Stimulated activated CD4-positive, alpha-beta T cell treated with anti-CD3 and anti-CD28 coated beads, Interleukin-4, amount 100 ng/mL, for 24 hours (primary cell): Measurements from ENCODE around the gene DPP4.

Experiments
- DNase-seq: peaks from one replicate; pipeline ENCODE4 v3.0.0-alpha.2; 2020

The DPP4 gene

GRCh38 chr2:162085090-162085891, 11.3 kb upstream of the DPP4 start:
- no peak for DNase-seq

GRCh38 chr2:162084536-162084935, 10.5 kb upstream of the DPP4 start:
- DNase-seq = no peak

- no peak for DNase-seq
These were observed 8.7 kb upstream of the DPP4 start for GRCh38 chr2:162082681-162083080.

GRCh38 chr2:162082036-162082435, 8.0 kb upstream of the DPP4 start:
- no peak for DNase-seq

- no peak for DNase-seq
These were observed 5.5 kb upstream of the DPP4 start for GRCh38 chr2:162079514-162079913.

- DNase-seq = no peak
These were observed 1.7 kb upstream of the DPP4 start for GRCh38 chr2:162075689-162076132.

- no peak for DNase-seq
These were observed 1.1 kb upstream of the DPP4 start for GRCh38 chr2:162074928-162075688.

GRCh38 chr2:162074632-162074895, 549 bp upstream of the DPP4 start:
- DNase-seq = no peak

GRCh38 chr2:162072976-162073887, 783 bp downstream of the DPP4 start:
- peak; percentile 21 for DNase-seq

GRCh38 chr2:162072181-162072702, 1.8 kb downstream of the DPP4 start:
- no peak for DNase-seq

GRCh38 chr2:162071001-162071400, 3.0 kb downstream of the DPP4 start:
- DNase-seq = no peak

- no peak for DNase-seq
These were observed 3.6 kb downstream of the DPP4 start for GRCh38 chr2:162070228-162070936.

GRCh38 chr2:162069267-162069903, 4.6 kb downstream of the DPP4 start:
- no peak for DNase-seq

GRCh38 chr2:162067596-162067995, 6.4 kb downstream of the DPP4 start:
- no peak for DNase-seq

- DNase-seq = no peak
These were observed 8.2 kb downstream of the DPP4 start for GRCh38 chr2:162065767-162066166.

GRCh38 chr2:162063899-162064298, 10.1 kb downstream of the DPP4 start:
- DNase-seq = no peak

- no peak for DNase-seq
These were observed 10.7 kb downstream of the DPP4 start for GRCh38 chr2:162063281-162063680.

GRCh38 chr2:162062559-162062958, 11.5 kb downstream of the DPP4 start:
- no peak for DNase-seq

GRCh38 chr2:162061021-162061420, 13.0 kb downstream of the DPP4 start:
- no peak for DNase-seq

GRCh38 chr2:162060532-162060931, 13.5 kb downstream of the DPP4 start:
- DNase-seq = no peak

GRCh38 chr2:162058973-162059668, 14.9 kb downstream of the DPP4 start:
- peak; percentile 62 for DNase-seq
